ENCODE results near the gene CNNM3.

CNNM3 gene

GRCh38 chr2:96876269-96877041, 60.4 kb downstream of the CNNM3 start:
- no peak for TF ChIP-seq ZNF274 (IDR thresholded peaks at IDR 0.05; ENCODE audit: low read depth, low read length)

DNA sequence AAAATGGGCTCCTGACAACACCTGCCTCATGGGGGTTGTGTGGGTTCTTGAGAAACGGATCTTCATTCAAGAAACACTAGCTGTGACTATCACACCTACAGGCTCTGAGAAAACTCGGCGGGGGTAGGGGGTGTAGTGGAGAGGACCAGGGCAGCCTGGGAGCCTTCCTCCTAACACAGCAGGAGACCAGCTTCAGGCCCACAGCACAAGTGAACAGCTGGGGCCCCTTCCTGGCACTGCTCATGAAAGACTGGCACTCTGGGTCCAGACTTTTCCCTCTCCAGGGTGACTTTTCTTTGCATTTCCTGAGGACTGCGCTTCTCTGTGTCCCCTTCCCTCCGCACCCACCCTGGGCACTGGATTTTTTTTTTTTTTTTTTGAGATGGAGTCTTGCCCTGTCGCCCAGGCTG, 61.0 kb downstream of the CNNM3 start:
- H3K4me3 ChIP-seq (ENCODE audit: low read length) = no peak overlapping the region
- no peak for TF ChIP-seq ZNF274 (IDR thresholded peaks at IDR 0.05; ENCODE audit: low read depth, low read length)

More at GRCh38 chr2:96876269-96877041, 60.4 kb downstream of the CNNM3 start:
- H3K4me3 ChIP-seq (ENCODE audit: low read length) = no peak overlapping the region

DNA sequence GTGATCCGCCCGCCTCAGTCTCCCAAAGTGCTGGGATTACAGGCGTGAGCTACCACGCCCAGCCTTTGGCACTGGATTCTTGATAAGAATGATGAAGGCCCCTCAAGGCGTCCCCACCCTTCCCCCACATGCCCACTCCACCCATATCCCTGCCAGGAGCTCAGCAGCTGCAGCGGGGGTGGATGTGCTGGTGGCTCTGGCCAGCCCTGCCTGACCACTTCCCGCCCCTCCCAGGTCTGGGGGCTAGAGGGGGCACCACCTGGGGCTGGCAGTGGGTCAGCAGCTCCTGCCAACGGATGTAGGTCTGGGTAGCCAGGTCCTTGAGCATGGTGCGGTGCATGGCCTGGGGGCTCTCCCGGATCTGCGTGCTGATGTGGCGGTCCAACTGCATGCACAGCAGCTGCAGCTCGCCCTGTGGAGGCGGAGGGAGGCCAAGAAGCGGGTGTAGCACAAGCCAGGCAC, 61.6 kb downstream of the CNNM3 start:
- H3K4me3 ChIP-seq (ENCODE audit: low read length) = no peak overlapping the region
- no peak for TF ChIP-seq ZNF274 (IDR thresholded peaks at IDR 0.05; ENCODE audit: low read depth, low read length)

GRCh38 chr2:96878171-96878570, 62.1 kb downstream of the CNNM3 start:
- no peak for TF ChIP-seq ZNF274 (IDR thresholded peaks at IDR 0.05; ENCODE audit: low read depth, low read length)
- H3K4me3 ChIP-seq (ENCODE audit: low read length) = no peak overlapping the region

DNA sequence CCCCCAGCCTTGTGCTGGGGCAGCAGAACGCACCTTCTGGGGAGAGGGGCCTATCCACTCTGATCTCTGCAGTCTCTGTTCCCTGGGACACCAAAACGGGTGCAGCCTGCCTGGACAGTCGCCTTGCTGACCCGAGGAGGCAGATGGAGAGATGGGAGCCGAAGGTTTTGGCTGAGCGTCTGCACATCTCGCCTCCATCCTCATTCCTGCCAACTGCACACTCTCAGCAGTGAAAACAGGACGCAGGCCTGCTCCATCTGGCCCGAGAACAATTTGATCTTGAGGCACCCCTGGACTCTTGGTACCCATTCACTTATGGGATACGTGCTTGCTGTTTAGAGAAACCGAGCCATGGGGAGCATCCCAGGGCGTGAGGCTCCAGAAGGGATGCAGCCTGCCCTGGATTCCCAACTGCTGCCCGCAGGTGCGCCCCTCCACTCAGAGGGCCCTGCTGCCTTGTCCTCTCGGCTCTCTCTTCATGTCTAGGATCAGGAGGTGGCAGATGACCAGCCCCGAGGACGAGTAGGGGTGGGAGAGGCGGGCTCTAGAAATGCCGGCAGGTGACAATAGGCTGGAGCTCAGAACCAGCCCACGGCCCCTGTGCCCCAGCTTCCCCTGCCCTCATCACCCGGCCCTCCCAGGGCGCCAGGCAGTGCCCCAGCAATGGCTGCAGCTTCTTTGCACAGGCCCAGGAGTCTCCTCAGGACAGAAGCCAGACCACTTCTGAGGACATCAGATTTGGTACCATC, 62.9 kb downstream of the CNNM3 start:
- TF ChIP-seq ZNF274 (IDR thresholded peaks at IDR 0.05; ENCODE audit: low read depth, low read length) = no peak

DNA sequence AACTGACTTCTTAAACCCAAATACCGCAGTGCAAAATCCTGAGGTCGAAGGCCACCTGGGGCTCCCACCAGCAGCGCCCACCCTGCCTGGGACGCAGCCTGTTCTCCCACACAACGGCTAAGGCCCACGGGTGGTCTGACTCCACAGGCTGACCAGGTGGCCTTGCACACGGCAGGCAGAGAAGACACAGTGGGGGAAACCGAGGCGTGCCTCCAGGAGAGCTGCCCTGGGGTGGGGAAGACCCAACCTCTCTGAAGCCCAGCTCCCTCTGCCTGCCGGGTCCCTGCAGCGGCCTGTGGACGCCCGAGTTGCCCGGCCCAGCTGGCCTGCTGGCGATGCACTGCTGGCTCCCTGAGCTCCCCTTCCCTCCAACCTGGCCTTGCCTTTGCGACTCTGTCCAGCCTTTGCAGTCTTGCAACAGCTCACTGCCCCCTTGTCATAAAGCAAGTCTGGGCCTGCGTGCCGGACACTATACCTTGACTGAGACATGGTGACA, 63.5 kb downstream of the CNNM3 start:
- no peak for TF ChIP-seq ZNF274 (IDR thresholded peaks at IDR 0.05; ENCODE audit: low read depth, low read length)

More for the DNA sequence above, 62.9 kb downstream of the CNNM3 start:
- H3K4me3 ChIP-seq (ENCODE audit: low read length) = no peak overlapping the region

GRCh38 chr2:96880891-96881273, 64.8 kb downstream of the CNNM3 start:
- H3K4me3 ChIP-seq (ENCODE audit: low read length) = no peak overlapping the region
- TF ChIP-seq ZNF274 (IDR thresholded peaks at IDR 0.05; ENCODE audit: low read depth, low read length) = no peak

More for the DNA sequence above, 63.5 kb downstream of the CNNM3 start:
- H3K4me3 ChIP-seq (ENCODE audit: low read length) = no peak overlapping the region

- no peak overlapping the region for H3K4me3 ChIP-seq (ENCODE audit: low read length)
- TF ChIP-seq ZNF274 (IDR thresholded peaks at IDR 0.05; ENCODE audit: low read depth, low read length) = no peak
Observed at GRCh38 chr2:96881349-96882195, 65.5 kb downstream of the CNNM3 start.

GRCh38 chr2:96882230-96882629, 66.2 kb downstream of the CNNM3 start:
- TF ChIP-seq ZNF274 (IDR thresholded peaks at IDR 0.05; ENCODE audit: low read depth, low read length) = no peak
- no peak overlapping the region for H3K4me3 ChIP-seq (ENCODE audit: low read length)

DNA sequence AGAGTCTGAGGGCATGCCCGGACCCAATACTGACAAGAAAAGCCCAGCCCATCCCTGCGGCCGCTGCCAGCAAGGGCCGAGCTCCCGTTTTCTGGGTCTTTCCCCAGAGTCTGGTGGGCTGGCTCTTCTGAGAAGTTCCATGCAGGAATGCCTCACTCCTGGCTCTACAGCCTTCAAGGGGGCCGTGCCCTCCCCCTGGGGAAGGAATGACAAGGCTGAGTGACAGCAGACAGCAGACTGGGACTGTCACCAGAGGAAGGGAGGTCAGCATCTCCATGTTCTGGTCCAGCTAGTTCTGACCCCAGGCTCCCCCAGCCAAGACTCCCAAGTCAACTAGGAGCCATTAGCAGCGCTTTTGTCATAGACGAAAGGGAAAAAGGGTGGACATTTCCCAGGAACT, 66.8 kb downstream of the CNNM3 start:
- H3K4me3 ChIP-seq (ENCODE audit: low read length) = no peak overlapping the region
- TF ChIP-seq ZNF274 (IDR thresholded peaks at IDR 0.05; ENCODE audit: low read depth, low read length) = no peak

GRCh38 chr2:96883306-96883705, 67.2 kb downstream of the CNNM3 start:
- no peak for TF ChIP-seq ZNF274 (IDR thresholded peaks at IDR 0.05; ENCODE audit: low read depth, low read length)
- no peak overlapping the region for H3K4me3 ChIP-seq (ENCODE audit: low read length)
